GM12878 (cell line): ENCODE data around the gene RFWD3. TPM values are rescaled to one million over a fixed set of nuclear protein-coding genes. Genes with fewer than 3 reads are reported as not detected.

Source experiments
- BHLHE40 ChIP-seq, 2 experiments: fragments of 450-650 bp in 1 of 2; IDR thresholded peaks; 2 replicates each; pipeline ENCODE4 v1.6.1; 2011 to 2017; ENCODE audit warnings: low read depth in 2 of 2, borderline replicate concordance in 1 of 2, improper control_type of control experiment in 1 of 2, low read length in 1 of 2, mild to moderate bottlenecking in 1 of 2
- BRCA1 ChIP-seq: IDR thresholded peaks from 2 replicates; pipeline ENCODE4 v1.6.1; 2011; ENCODE audit warnings: low read depth, low read length, improper control_type of control experiment
- EGR1 ChIP-seq, 2 experiments: IDR thresholded peaks; 1 replicate in 1 of 2; 2 replicates in 1 of 2; pipeline ENCODE4 v1.6.1; 2011 to 2012; ENCODE audit warnings: low read depth in 2 of 2, low read length in 2 of 2, borderline replicate concordance in 1 of 2, mild to moderate bottlenecking in 1 of 2, moderate library complexity in 1 of 2
- FOXM1 ChIP-seq: IDR thresholded peaks from 2 replicates; pipeline ENCODE4 v1.6.1; 2012; ENCODE audit warnings: low read depth, mild to moderate bottlenecking, inconsistent platforms, low read length, moderate library complexity
- GATAD2B ChIP-seq: fragments of 450-650 bp; conservative IDR thresholded peaks from 2 replicates; pipeline ENCODE4 v1.6.1; 2017; ENCODE audit warnings: low read depth, mild to moderate bottlenecking, moderate library complexity
- KDM1A ChIP-seq: fragments of 200-600 bp; sonication (generic); IDR thresholded peaks from 2 replicates; pipeline ENCODE4 v1.6.1; 2016; ENCODE audit warnings: borderline replicate concordance
- RAD21 ChIP-seq: IDR thresholded peaks from 2 replicates; pipeline ENCODE4 v1.6.1; 2011; ENCODE audit warnings: mild to moderate bottlenecking, low read depth, low read length, moderate library complexity; ENCODE audit not compliant: insufficient read depth
- RFX5 ChIP-seq: IDR thresholded peaks from 2 replicates; pipeline ENCODE4 v1.6.1; 2011; ENCODE audit warnings: low read depth, low read length, improper control_type of control experiment
- SMAD5 ChIP-seq: IDR thresholded peaks from 2 replicates; pipeline ENCODE4 v1.6.1; 2016; ENCODE audit warnings: antibody characterized with exemption, low read depth
- TBL1XR1 ChIP-seq: IDR thresholded peaks from 2 replicates; pipeline ENCODE4 v1.6.1; 2012; ENCODE audit warnings: low read depth, low read length, improper control_type of control experiment
- WRNIP1 ChIP-seq: IDR thresholded peaks from 2 replicates; pipeline ENCODE4 v1.6.1; 2011; ENCODE audit warnings: low read depth, low read length, improper control_type of control experiment, borderline replicate concordance
- YY1 ChIP-seq: IDR thresholded peaks from 2 replicates; pipeline ENCODE4 v1.6.1; 2011; ENCODE audit warnings: low read depth, mild to moderate bottlenecking, low read length
- ZNF622 ChIP-seq: fragments of 450-650 bp; IDR thresholded peaks from 2 replicates; pipeline ENCODE4 v1.6.1; 2017; ENCODE audit warnings: mild to moderate bottlenecking, inconsistent platforms
- polyA plus RNA-seq, 11 experiments: library from polyadenylated mRNA; depleted of rRNA in 4 of 11; unstranded in 6 of 11; stranded (reverse) in 5 of 11; fragments of >200 nt; fragmentation: Nextera tagmentation in 4 of 11; fragmentation: Illumina TruSeq in 1 of 11; extraction: Ambion mirVana in 4 of 11; extraction: Trizol in 1 of 11; gene quantifications; 1 replicate in 1 of 11; 2 replicates in 10 of 11; pipeline versions ENCODE4 v1.2.1 to v1.2.3, GENCODE V29; 2011 to 2016; ENCODE audit warnings: inconsistent platforms in 2 of 11, missing spikeins in 2 of 11, low read depth in 1 of 11
- total RNA-seq, 4 experiments: library from RNA; depleted of rRNA in 3 of 4; stranded (reverse); fragments of >200 nt in 3 of 4; fragmentation: Illumina TruSeq in 1 of 4; extraction: Trizol in 1 of 4; gene quantifications; 2 replicates each; pipeline versions ENCODE4 v1.2.1 to v1.2.3, GENCODE V29; 2013 to 2021
- TF ChIP-seq, protein P1 (sequence below), 3 experiments: IDR thresholded peaks in 2 of 3; conservative IDR thresholded peaks in 1 of 3; 2 replicates each; pipeline ENCODE4 v1.5.1; 2011; ENCODE audit warnings: low read depth in 3 of 3, low read length in 3 of 3, mild to moderate bottlenecking in 3 of 3, control low read depth in 2 of 3, moderate library complexity in 2 of 3, inconsistent platforms in 1 of 3, mixed read lengths in 1 of 3; ENCODE audit not compliant: control insufficient read depth in 2 of 3, insufficient read depth in 1 of 3; ENCODE audit errors: extremely low read depth in 1 of 3
- TF ChIP-seq, protein P2 (sequence below): fragments of 450-650 bp; IDR thresholded peaks from 2 replicates; pipeline ENCODE4 v1.6.1; 2017; ENCODE audit warnings: mild to moderate bottlenecking, moderate library complexity
- TF ChIP-seq, protein P3 (sequence below): fragments of 450-650 bp; IDR thresholded peaks from 2 replicates; pipeline ENCODE4 v1.6.1; 2017; ENCODE audit warnings: mild to moderate bottlenecking
- TF ChIP-seq, protein P4 (sequence below): fragments of 450-650 bp; formaldehyde crosslinking; IDR thresholded peaks from 2 replicates; pipeline ENCODE4 v1.5.0; 2022; ENCODE audit warnings: mild to moderate bottlenecking, missing genetic modification characterization

Gene RFWD3
- total and polyA plus RNA-seq, 10 of the 15 experiments (the other 5 are each of a cell fraction or from before 2014, with no cell fraction given) = 10.7 to 78.5 (median 51.2) TPM

DNA sequence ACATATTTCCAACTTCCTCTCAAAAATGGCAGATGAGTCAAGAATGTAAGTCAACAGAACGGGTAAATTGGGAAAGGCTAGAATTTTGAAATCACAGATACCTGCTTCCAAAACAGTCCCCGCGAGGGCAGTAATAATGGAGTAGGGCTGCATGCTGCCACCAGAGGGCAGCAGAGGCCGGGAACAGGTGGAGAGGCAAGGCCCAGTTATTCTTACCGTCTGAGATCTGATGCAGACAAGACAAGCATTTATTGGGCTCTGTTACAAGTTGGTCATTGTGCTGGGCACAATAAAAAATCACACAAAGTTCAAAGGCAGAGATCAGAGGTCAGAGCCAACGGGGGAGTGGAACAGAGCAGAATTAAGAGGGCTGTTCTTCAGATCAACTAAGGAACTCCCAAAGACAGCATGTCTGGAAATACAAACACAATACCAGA lies 42.8 kb upstream of the RFWD3 start (continued):
- TF ChIP-seq WRNIP1 (no peak), EGR1 (IDR thresholded peaks at IDR 0.05; ENCODE audit: borderline replicate concordance in 1 of 2, low read depth in 2 of 2, low read length in 2 of 2) (no peak), BRCA1 (no peak), ZNF622 (no peak), FOXM1 (peak; percentile 54; the same call in 1 of the 2 replicates), BHLHE40 (IDR thresholded peaks at IDR 0.05; ENCODE audit: borderline replicate concordance in 1 of 2, low read depth in 2 of 2, low read length in 1 of 2) (peak in 1 of 2 experiments; percentile 22; a peak in 1 of 4 replicates), KDM1A (no peak), YY1 (peak; percentile 86), GATAD2B (no peak), TBL1XR1 (0 out of 2 replicates have a peak, but pooled peaks have one; percentile 23), SMAD5 (no peak), RAD21 (peak; percentile 94), RFX5 (no peak)
- TF ChIP-seq, protein P1, sequence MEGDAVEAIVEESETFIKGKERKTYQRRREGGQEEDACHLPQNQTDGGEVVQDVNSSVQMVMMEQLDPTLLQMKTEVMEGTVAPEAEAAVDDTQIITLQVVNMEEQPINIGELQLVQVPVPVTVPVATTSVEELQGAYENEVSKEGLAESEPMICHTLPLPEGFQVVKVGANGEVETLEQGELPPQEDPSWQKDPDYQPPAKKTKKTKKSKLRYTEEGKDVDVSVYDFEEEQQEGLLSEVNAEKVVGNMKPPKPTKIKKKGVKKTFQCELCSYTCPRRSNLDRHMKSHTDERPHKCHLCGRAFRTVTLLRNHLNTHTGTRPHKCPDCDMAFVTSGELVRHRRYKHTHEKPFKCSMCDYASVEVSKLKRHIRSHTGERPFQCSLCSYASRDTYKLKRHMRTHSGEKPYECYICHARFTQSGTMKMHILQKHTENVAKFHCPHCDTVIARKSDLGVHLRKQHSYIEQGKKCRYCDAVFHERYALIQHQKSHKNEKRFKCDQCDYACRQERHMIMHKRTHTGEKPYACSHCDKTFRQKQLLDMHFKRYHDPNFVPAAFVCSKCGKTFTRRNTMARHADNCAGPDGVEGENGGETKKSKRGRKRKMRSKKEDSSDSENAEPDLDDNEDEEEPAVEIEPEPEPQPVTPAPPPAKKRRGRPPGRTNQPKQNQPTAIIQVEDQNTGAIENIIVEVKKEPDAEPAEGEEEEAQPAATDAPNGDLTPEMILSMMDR (IDR thresholded peaks at IDR 0.05 in 2 of 3, conservative IDR thresholded peaks at IDR 0.05 in 1 of 3; ENCODE audit: control insufficient read depth in 2 of 3, extremely low read depth in 1 of 3, insufficient read depth in 1 of 3, low read depth in 3 of 3, low read length in 3 of 3) = peak; percentile 95 to 99 (median 97)
- TF ChIP-seq, protein P2, sequence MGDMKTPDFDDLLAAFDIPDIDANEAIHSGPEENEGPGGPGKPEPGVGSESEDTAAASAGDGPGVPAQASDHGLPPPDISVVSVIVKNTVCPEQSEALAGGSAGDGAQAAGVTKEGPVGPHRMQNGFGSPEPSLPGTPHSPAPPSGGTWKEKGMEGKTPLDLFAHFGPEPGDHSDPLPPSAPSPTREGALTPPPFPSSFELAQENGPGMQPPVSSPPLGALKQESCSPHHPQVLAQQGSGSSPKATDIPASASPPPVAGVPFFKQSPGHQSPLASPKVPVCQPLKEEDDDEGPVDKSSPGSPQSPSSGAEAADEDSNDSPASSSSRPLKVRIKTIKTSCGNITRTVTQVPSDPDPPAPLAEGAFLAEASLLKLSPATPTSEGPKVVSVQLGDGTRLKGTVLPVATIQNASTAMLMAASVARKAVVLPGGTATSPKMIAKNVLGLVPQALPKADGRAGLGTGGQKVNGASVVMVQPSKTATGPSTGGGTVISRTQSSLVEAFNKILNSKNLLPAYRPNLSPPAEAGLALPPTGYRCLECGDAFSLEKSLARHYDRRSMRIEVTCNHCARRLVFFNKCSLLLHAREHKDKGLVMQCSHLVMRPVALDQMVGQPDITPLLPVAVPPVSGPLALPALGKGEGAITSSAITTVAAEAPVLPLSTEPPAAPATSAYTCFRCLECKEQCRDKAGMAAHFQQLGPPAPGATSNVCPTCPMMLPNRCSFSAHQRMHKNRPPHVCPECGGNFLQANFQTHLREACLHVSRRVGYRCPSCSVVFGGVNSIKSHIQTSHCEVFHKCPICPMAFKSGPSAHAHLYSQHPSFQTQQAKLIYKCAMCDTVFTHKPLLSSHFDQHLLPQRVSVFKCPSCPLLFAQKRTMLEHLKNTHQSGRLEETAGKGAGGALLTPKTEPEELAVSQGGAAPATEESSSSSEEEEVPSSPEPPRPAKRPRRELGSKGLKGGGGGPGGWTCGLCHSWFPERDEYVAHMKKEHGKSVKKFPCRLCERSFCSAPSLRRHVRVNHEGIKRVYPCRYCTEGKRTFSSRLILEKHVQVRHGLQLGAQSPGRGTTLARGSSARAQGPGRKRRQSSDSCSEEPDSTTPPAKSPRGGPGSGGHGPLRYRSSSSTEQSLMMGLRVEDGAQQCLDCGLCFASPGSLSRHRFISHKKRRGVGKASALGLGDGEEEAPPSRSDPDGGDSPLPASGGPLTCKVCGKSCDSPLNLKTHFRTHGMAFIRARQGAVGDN = no peak
- TF ChIP-seq, protein P3, sequence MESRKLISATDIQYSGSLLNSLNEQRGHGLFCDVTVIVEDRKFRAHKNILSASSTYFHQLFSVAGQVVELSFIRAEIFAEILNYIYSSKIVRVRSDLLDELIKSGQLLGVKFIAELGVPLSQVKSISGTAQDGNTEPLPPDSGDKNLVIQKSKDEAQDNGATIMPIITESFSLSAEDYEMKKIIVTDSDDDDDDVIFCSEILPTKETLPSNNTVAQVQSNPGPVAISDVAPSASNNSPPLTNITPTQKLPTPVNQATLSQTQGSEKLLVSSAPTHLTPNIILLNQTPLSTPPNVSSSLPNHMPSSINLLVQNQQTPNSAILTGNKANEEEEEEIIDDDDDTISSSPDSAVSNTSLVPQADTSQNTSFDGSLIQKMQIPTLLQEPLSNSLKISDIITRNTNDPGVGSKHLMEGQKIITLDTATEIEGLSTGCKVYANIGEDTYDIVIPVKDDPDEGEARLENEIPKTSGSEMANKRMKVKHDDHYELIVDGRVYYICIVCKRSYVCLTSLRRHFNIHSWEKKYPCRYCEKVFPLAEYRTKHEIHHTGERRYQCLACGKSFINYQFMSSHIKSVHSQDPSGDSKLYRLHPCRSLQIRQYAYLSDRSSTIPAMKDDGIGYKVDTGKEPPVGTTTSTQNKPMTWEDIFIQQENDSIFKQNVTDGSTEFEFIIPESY = no peak
- TF ChIP-seq, protein P4, sequence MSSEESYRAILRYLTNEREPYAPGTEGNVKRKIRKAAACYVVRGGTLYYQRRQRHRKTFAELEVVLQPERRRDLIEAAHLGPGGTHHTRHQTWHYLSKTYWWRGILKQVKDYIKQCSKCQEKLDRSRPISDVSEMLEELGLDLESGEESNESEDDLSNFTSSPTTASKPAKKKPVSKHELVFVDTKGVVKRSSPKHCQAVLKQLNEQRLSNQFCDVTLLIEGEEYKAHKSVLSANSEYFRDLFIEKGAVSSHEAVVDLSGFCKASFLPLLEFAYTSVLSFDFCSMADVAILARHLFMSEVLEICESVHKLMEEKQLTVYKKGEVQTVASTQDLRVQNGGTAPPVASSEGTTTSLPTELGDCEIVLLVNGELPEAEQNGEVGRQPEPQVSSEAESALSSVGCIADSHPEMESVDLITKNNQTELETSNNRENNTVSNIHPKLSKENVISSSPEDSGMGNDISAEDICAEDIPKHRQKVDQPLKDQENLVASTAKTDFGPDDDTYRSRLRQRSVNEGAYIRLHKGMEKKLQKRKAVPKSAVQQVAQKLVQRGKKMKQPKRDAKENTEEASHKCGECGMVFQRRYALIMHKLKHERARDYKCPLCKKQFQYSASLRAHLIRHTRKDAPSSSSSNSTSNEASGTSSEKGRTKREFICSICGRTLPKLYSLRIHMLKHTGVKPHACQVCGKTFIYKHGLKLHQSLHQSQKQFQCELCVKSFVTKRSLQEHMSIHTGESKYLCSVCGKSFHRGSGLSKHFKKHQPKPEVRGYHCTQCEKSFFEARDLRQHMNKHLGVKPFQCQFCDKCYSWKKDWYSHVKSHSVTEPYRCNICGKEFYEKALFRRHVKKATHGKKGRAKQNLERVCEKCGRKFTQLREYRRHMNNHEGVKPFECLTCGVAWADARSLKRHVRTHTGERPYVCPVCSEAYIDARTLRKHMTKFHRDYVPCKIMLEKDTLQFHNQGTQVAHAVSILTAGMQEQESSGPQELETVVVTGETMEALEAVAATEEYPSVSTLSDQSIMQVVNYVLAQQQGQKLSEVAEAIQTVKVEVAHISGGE (CRISPR knock-in tag) = no peak
